ENCODE results near the gene ESF1. TPM values are rescaled to one million over a fixed set of nuclear protein-coding genes. Genes with fewer than 3 reads are reported as not detected.

The ESF1 gene
- total and polyA plus RNA-seq, 10 of the 15 experiments (the other 5 are each of a cell fraction or from before 2014, with no cell fraction given): 9.2 to 36.2 (median 18.4) TPM

GRCh38 chr20:13684566-13685222 lies 100.0 kb downstream of the ESF1 start (continued):
- no peak for TF ChIP-seq CTCF (IDR thresholded peaks at IDR 0.05 in 2 of 3, conservative IDR thresholded peaks at IDR 0.05 in 1 of 3; ENCODE audit: control insufficient read depth in 2 of 3, extremely low read depth in 1 of 3, insufficient read depth in 1 of 3, low read depth in 3 of 3, low read length in 3 of 3)
- TF ChIP-seq E4F1 (IDR thresholded peaks at IDR 0.05; ENCODE audit: borderline replicate concordance, partially characterized antibody): no peak
- TF ChIP-seq STAT3 (IDR thresholded peaks at IDR 0.05; ENCODE audit: low read depth, low read length): no peak
- TF ChIP-seq NFYA (IDR thresholded peaks at IDR 0.05; ENCODE audit: borderline replicate concordance, low read depth, low read length): no peak
- no peak for TF ChIP-seq EZH2 (IDR thresholded peaks at IDR 0.05; ENCODE audit: borderline replicate concordance, control insufficient read depth, low read depth, low read length)
- no peak for TF ChIP-seq E2F8 (IDR thresholded peaks at IDR 0.05; ENCODE audit: low read depth, partially characterized antibody)
- no peak for TF ChIP-seq RELB (IDR thresholded peaks at IDR 0.05; ENCODE audit: low read depth)
- no peak for TF ChIP-seq SIX5 (IDR thresholded peaks at IDR 0.05; ENCODE audit: low read depth, low read length, severe bottlenecking)
- no peak for TF ChIP-seq NFYB (IDR thresholded peaks at IDR 0.05; ENCODE audit: insufficient read depth, low read depth, low read length)
- TF ChIP-seq ETV6 (conservative IDR thresholded peaks at IDR 0.05 in 1 of 2, IDR thresholded peaks at IDR 0.05 in 1 of 2; ENCODE audit: borderline replicate concordance in 1 of 2, low read depth in 1 of 2): peak in 1 of 2 experiments; percentile 40; a peak in 1 of 4 replicates
- TF ChIP-seq TARDBP (IDR thresholded peaks at IDR 0.05; ENCODE audit: borderline replicate concordance): no peak
- TF ChIP-seq MXI1 (IDR thresholded peaks at IDR 0.05; ENCODE audit: low read depth, low read length): no peak
- TF ChIP-seq MEF2A (IDR thresholded peaks at IDR 0.05; ENCODE audit: insufficient read depth, low read depth, low read length): 0 out of 2 replicates have a peak, but pooled peaks have one; percentile 26
- TF ChIP-seq POLR2A (IDR thresholded peaks at IDR 0.05; ENCODE audit: low read depth, low read length): no peak
- TF ChIP-seq NR2C2 (IDR thresholded peaks at IDR 0.05; ENCODE audit: borderline replicate concordance, control insufficient read depth, insufficient read length, low read depth): no peak
- no peak for TF ChIP-seq JUND (IDR thresholded peaks at IDR 0.05; ENCODE audit: low read depth, low read length)
- TF ChIP-seq JUNB (IDR thresholded peaks at IDR 0.05): peak; percentile 45; the same call in 1 of the 2 replicates
- no peak for TF ChIP-seq FOS (IDR thresholded peaks at IDR 0.05; ENCODE audit: borderline replicate concordance, extremely low read depth, insufficient read length)
- TF ChIP-seq KDM1A (IDR thresholded peaks at IDR 0.05; ENCODE audit: borderline replicate concordance): no peak
- TF ChIP-seq SIN3A (IDR thresholded peaks at IDR 0.05; ENCODE audit: low read depth, low read length): no peak
- no peak for TF ChIP-seq NFXL1 (IDR thresholded peaks at IDR 0.05; ENCODE audit: borderline replicate concordance)

Measured in GM12878 (cell line).